SU-DHL-6 (cell line): ENCODE data around the gene RNF19B.
"Not testable (repeated sequence)": the region's sequence is repeated elsewhere in the genome, so short reads cannot be mapped to it uniquely, and the experiment has no call there.

ENCODE experiments used
- H2AFZ ChIP-seq: fragments of 200-600 bp; sonication (generic); 2 replicates; pipeline ENCODE4 v1.6.1; 2014; ENCODE audit warnings: low read depth, mild to moderate bottlenecking, moderate library complexity, mixed read lengths, antibody characterized with exemption, low read length; ENCODE audit not compliant: severe bottlenecking
- H3F3A ChIP-seq: fragments of 200-600 bp; shearing (Covaris generic); 2 replicates; pipeline ENCODE4 v1.6.0; 2016; ENCODE audit warnings: antibody characterized with exemption, mild to moderate bottlenecking; ENCODE audit not compliant: insufficient read depth
- H3K27ac ChIP-seq: fragments of 200-600 bp; sonication (generic); 2 replicates; pipeline ENCODE4 v1.5.1; 2016; ENCODE audit warnings: low read depth, mild to moderate bottlenecking, low read length, moderate library complexity, mixed read lengths
- H3K27me3 ChIP-seq: fragments of 200-600 bp; sonication (generic), shearing (Covaris generic); 2 replicates; pipeline ENCODE4 v1.6.0; 2014; ENCODE audit warnings: mild to moderate bottlenecking, low read length
- H3K36me3 ChIP-seq: fragments of 200-600 bp; sonication (generic); 2 replicates; pipeline ENCODE4 v1.6.1; 2014; ENCODE audit warnings: mild to moderate bottlenecking, low read length, mixed read lengths
- H3K4me2 ChIP-seq: fragments of 300-600, 200-600 bp; shearing (Covaris generic), sonication (generic); 2 replicates; pipeline ENCODE4 v1.6.0; 2014; ENCODE audit warnings: low read length, low read depth, mild to moderate bottlenecking; ENCODE audit not compliant: poor library complexity, severe bottlenecking
- H3K4me3 ChIP-seq: fragments of 200-600 bp; sonication (generic); 2 replicates; pipeline ENCODE4 v1.5.1; 2014; ENCODE audit warnings: antibody characterized with exemption, low read length, mild to moderate bottlenecking, mixed read lengths; ENCODE audit not compliant: insufficient read depth, poor library complexity, severe bottlenecking
- H3K79me2 ChIP-seq: fragments of 200-600 bp; sonication (generic); 2 replicates; pipeline ENCODE4 v1.6.1; 2014; ENCODE audit warnings: mild to moderate bottlenecking, low read length, moderate library complexity; ENCODE audit not compliant: insufficient read depth
- H3K9ac ChIP-seq: fragments of 200-600 bp; sonication (generic); 2 replicates; pipeline ENCODE4 v1.7.0; 2014; ENCODE audit warnings: mild to moderate bottlenecking, low read length
- H3K9me2 ChIP-seq: fragments of 200-600 bp; sonication (generic); replicated peaks from 2 replicates; pipeline ENCODE4 v1.6.1; 2014; ENCODE audit warnings: low read length; ENCODE audit not compliant: insufficient read depth
- H3K9me3 ChIP-seq: fragments of 200-600 bp; sonication (generic); 2 replicates; pipeline ENCODE4 v1.6.1; 2014; ENCODE audit warnings: low read length, mixed read lengths; ENCODE audit not compliant: insufficient read depth
- H4K20me1 ChIP-seq: fragments of 200-600 bp; sonication (generic); 2 replicates; pipeline ENCODE4 v1.6.1; 2014; ENCODE audit warnings: low read depth, mild to moderate bottlenecking, antibody characterized with exemption, low read length, moderate library complexity, mixed read lengths
- EZH2phosphoT487 ChIP-seq: fragments of 200-600 bp; sonication (generic), shearing (Covaris generic); conservative IDR thresholded peaks from 2 replicates; pipeline ENCODE4 v1.6.1; 2018; ENCODE audit warnings: mild to moderate bottlenecking, antibody characterized with exemption, low read length, moderate library complexity, mixed read lengths
- TF ChIP-seq, protein P1 (sequence below): fragments of 200-600 bp; sonication (generic); IDR thresholded peaks from one replicate; pipeline ENCODE4 v1.5.1; 2017; ENCODE audit warnings: antibody characterized with exemption, mild to moderate bottlenecking, low read length, moderate library complexity; ENCODE audit not compliant: insufficient read depth, poor library complexity, severe bottlenecking

RNF19B gene

DNA sequence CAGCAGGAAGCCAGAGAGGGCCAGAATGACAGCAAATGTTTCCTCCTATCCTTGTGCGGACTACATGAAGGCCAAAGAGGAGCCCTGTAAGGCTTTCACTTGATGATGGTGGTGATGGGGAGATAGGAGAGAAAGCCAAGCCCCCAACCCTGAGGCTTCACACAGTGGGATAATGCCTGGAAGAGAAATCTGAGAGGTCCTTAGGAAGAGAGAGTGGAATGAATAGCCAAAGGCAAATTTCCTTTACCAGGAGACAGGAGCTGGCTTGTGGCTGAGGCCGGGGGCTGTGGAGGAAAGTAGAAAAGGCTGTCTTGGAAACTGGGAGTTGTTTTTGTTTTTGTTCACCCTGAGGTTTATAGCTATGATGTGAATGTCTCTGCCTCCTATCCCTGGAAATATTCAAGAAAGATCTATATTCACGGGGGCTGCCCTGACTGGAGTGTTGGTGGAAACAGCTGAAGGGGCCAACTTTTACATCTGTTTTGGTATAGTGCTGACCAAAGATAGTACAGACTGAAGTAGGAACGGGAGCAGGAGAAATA, 13.0 kb upstream of the RNF19B start:
- no peaks in the 10 kb centered on the region for H3K27me3 ChIP-seq
- no peaks in the 10 kb centered on the region for H4K20me1 ChIP-seq
- H3K9me2 ChIP-seq: no peaks in the 10 kb centered on the region
- no peak overlapping the region for H2AFZ ChIP-seq
- H3K9me3 ChIP-seq: no peaks in the 10 kb centered on the region
- H3K79me2 ChIP-seq: no peaks in the 10 kb centered on the region
- H3F3A ChIP-seq: no peaks in the 10 kb centered on the region
- no peaks in the 10 kb centered on the region for H3K36me3 ChIP-seq
- H3K27ac ChIP-seq: no peak overlapping the region
- TF ChIP-seq, protein P1, sequence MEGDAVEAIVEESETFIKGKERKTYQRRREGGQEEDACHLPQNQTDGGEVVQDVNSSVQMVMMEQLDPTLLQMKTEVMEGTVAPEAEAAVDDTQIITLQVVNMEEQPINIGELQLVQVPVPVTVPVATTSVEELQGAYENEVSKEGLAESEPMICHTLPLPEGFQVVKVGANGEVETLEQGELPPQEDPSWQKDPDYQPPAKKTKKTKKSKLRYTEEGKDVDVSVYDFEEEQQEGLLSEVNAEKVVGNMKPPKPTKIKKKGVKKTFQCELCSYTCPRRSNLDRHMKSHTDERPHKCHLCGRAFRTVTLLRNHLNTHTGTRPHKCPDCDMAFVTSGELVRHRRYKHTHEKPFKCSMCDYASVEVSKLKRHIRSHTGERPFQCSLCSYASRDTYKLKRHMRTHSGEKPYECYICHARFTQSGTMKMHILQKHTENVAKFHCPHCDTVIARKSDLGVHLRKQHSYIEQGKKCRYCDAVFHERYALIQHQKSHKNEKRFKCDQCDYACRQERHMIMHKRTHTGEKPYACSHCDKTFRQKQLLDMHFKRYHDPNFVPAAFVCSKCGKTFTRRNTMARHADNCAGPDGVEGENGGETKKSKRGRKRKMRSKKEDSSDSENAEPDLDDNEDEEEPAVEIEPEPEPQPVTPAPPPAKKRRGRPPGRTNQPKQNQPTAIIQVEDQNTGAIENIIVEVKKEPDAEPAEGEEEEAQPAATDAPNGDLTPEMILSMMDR: no peak
- no peak for TF ChIP-seq EZH2phosphoT487
- no peak overlapping the region for H3K4me2 ChIP-seq
- no peak overlapping the region for H3K4me3 ChIP-seq
- H3K9ac ChIP-seq: no peak overlapping the region

DNA sequence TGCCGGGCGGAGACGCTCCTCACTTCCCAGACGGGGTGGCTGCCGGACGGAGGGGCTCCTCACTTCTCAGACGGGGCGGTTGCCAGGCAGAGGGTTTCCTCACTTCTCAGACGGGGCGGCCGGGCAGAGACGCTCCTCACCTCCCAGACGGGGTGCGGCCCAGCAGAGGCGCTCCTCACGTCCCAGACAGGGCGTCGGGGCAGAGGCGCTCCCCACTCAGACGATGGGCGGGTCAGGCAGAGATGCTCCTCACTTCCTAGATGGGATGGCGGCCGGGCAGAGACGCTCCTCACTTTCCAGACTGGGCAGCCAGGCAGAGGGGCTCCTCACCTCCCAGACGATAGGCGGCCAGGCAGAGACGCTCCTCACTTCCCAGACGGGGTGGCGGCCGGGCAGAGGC, 10.4 kb upstream of the RNF19B start:
- not testable (repeated sequence) for H3K4me2 ChIP-seq, H3K9ac ChIP-seq, H3K36me3 ChIP-seq, H3K27me3 ChIP-seq, H3K9me2 ChIP-seq, H2AFZ ChIP-seq, H3K9me3 ChIP-seq, H3F3A ChIP-seq, H3K27ac ChIP-seq, H3K79me2 ChIP-seq, H3K4me3 ChIP-seq, H4K20me1 ChIP-seq

DNA sequence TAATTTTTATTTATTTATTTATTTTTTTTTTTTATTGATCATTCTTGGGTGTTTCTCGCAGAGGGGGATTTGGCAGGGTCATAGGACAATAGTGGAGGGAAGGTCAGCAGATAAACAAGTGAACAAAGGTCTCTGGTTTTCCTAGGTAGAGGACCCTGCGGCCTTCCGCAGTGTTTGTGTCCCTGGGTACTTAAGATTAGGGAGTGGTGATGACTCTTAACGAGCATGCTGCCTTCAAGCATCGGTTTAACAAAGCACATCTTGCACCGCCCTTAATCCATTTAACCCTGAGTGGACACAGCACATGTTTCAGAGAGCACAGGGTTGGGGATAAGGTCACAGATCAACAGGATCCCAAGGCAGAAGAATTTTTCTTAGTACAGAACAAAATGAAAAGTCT, 8.8 kb upstream of the RNF19B start:
- H3K4me3 ChIP-seq, H3F3A ChIP-seq, H3K9me3 ChIP-seq, H3K27me3 ChIP-seq, H3K4me2 ChIP-seq, H3K9me2 ChIP-seq, H3K79me2 ChIP-seq, H3K27ac ChIP-seq, H4K20me1 ChIP-seq, H3K36me3 ChIP-seq, H3K9ac ChIP-seq, H2AFZ ChIP-seq: not testable (repeated sequence)

DNA sequence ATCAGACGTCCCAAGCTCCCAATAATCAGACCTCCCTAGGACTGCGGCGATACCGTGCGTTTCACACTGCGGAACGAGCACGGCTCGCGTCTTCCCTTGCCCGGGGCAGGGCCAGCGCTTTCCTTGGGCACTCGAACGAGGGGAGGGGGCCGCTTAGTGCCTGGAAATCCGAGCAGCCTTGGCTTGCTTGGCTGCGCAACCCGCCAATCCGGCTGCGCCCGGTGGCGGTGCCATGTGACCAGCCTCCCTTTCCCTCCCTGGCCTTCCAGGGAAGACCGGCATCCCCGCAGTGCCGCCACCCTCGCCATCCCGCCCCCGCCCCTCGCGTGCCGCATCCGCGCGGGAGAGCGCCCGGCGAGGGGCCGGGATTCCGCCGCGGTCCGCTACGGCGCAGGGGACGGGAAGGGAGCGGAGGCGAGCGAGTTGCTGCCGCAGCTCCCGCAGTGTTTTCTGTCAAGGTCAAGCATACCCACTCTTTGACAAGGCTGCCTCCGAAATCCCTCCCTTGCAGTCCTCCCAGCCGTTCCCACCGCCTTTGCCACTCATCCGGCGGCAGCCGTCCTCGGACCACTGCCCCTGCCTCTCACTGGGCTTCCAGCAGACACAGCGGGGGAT, 8.3 kb upstream of the RNF19B start:
- H3K9me3 ChIP-seq: no peaks in the 10 kb centered on the region
- H3K27me3 ChIP-seq: no peaks in the 10 kb centered on the region
- H3K9ac ChIP-seq: no peak overlapping the region
- no peak overlapping the region for H2AFZ ChIP-seq
- H3K36me3 ChIP-seq: no peaks in the 10 kb centered on the region
- no peak overlapping the region for H3K4me2 ChIP-seq
- no peak overlapping the region for H3K4me3 ChIP-seq
- H3K27ac ChIP-seq: no peak overlapping the region
- H3K9me2 ChIP-seq: no peaks in the 10 kb centered on the region
- H3K79me2 ChIP-seq: no peaks in the 10 kb centered on the region
- no peaks in the 10 kb centered on the region for H3F3A ChIP-seq
- TF ChIP-seq, protein P1: no peak
- TF ChIP-seq EZH2phosphoT487: no peak
- no peaks in the 10 kb centered on the region for H4K20me1 ChIP-seq
